Germinal center (tissue), 1 donor: ENCODE data around the gene AGPAT3.

Experiments
- DNase-seq: peaks from one replicate; pipeline ENCODE4 v3.0.0; 2012; ENCODE audit warnings: mixed read lengths, low spot score

The AGPAT3 gene

GRCh38 chr21:43922949-43923348 lies 57.9 kb downstream of the AGPAT3 start:
- no peak for DNase-seq

- no peak for DNase-seq
These were observed 58.4 kb downstream of the AGPAT3 start for GRCh38 chr21:43923391-43923790.

GRCh38 chr21:43924421-43925095 lies 59.5 kb downstream of the AGPAT3 start:
- no peak for DNase-seq

- DNase-seq = no peak
These were observed 60.1 kb downstream of the AGPAT3 start for GRCh38 chr21:43925096-43925481.

- DNase-seq = no peak
These were observed 60.6 kb downstream of the AGPAT3 start for GRCh38 chr21:43925609-43926008.

GRCh38 chr21:43926196-43926595 lies 61.2 kb downstream of the AGPAT3 start:
- no peak for DNase-seq

GRCh38 chr21:43927591-43928221 lies 62.7 kb downstream of the AGPAT3 start:
- no peak for DNase-seq

GRCh38 chr21:43928222-43929125 lies 63.5 kb downstream of the AGPAT3 start:
- DNase-seq = no peak

GRCh38 chr21:43929217-43929971 lies 64.4 kb downstream of the AGPAT3 start:
- DNase-seq = no peak

- DNase-seq = no peak
These were observed 65.2 kb downstream of the AGPAT3 start for GRCh38 chr21:43930074-43930847.

GRCh38 chr21:43930848-43931375 lies 65.9 kb downstream of the AGPAT3 start:
- no peak for DNase-seq

- DNase-seq = no peak
These were observed 66.5 kb downstream of the AGPAT3 start for GRCh38 chr21:43931489-43931888.

- DNase-seq = no peak
These were observed 67.0 kb downstream of the AGPAT3 start for GRCh38 chr21:43932005-43932404.

- no peak for DNase-seq
These were observed 68.2 kb downstream of the AGPAT3 start for GRCh38 chr21:43933199-43933598.

- no peak for DNase-seq
These were observed 68.7 kb downstream of the AGPAT3 start for GRCh38 chr21:43933680-43934079.

GRCh38 chr21:43934116-43934515 lies 69.1 kb downstream of the AGPAT3 start:
- DNase-seq = no peak

GRCh38 chr21:43934716-43935705 lies 70.0 kb downstream of the AGPAT3 start:
- DNase-seq = no peak

GRCh38 chr21:43935711-43936110 lies 70.7 kb downstream of the AGPAT3 start:
- no peak for DNase-seq

GRCh38 chr21:43936247-43936967 lies 71.4 kb downstream of the AGPAT3 start:
- no peak for DNase-seq
